GM19240 (cell line): ENCODE results near the gene RCHY1.
"Not testable (repeated sequence)": the region's sequence is repeated elsewhere in the genome, so short reads cannot be mapped to it uniquely, and the experiment has no call there.

Experiments
- DNase-seq: peaks from one replicate; pipeline ENCODE4 v3.0.0; 2011; ENCODE audit warnings: low spot score; ENCODE audit not compliant: insufficient read length

Gene RCHY1

DNA sequence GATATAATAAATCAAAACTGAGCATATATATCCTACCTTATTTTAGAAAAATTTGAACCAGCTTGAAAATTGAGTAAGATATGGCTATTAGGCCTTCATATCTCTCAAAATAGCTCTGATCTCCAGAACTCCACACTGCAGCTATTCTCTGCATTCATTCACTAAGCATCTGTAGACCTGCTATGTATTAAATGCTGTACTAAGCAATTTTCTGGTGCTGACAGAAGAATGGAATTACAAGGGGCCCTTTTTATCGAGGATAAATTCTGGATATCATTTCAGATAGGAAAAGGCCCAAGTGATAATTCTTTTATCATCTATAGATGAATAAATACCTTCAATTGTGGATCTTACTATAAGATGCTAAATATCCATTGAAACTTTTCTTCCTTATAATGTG lies 1.9 kb upstream of the RCHY1 start:
- DNase-seq: no peak

DNA sequence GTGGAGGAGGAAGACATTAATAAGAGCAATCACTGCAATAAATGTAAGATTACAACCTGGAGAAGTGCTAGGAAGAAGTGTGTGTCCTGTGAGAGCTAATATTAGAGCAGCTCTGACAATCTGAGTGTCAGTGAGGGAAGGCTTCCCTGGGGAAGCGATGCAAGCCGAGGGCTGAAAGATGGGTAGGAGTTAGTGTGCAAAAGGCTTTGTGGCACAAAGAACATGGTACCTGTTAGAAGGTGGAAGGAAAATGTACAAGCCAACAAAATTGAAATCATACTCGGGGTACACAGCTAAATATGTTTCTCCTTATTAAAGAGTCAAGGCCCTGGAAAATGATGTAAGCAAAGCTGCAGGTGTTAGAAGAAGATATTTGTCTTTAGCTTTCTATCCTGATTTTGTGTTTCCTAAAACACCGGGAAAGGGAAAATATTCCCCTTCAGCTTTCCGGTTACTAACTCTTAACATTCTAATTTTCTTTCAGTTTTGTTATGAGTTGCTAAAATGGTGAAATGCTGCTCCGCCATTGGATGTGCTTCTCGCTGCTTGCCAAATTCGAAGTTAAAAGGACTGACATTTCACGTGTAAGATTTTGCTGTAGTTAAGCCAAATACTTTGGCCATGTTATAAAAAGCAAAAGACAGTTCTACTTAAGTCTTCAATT lies 878 bp upstream of the RCHY1 start:
- no peak for DNase-seq

DNA sequence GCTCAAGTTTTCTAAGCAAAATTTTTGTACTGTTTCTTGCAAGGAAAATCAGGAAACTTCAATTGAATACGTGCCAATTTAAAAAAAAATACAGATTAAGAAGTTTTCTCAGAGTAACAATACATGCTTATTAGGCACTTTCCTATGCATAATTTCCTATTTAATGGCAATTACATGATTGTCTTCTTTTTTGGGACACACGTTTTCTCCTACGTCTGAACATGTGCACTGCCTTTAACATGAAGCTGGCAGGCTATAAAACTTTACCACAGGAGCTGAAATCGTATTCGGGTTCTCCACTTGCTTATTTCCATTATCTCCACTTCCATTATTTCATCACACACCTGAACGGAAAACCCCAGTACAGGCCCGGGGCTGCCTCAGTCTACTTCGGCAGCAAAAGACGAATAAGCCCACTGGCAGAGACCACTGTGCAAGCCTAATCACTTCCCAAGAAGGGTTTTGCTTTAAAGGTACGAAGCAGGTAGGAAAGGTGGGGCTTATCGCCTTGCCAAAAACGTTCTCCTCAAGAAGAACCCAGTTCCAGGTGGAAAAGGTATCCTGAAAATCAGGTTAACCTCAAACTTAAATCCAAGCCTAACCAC lies 575 bp downstream of the RCHY1 start:
- no peak for DNase-seq

DNA sequence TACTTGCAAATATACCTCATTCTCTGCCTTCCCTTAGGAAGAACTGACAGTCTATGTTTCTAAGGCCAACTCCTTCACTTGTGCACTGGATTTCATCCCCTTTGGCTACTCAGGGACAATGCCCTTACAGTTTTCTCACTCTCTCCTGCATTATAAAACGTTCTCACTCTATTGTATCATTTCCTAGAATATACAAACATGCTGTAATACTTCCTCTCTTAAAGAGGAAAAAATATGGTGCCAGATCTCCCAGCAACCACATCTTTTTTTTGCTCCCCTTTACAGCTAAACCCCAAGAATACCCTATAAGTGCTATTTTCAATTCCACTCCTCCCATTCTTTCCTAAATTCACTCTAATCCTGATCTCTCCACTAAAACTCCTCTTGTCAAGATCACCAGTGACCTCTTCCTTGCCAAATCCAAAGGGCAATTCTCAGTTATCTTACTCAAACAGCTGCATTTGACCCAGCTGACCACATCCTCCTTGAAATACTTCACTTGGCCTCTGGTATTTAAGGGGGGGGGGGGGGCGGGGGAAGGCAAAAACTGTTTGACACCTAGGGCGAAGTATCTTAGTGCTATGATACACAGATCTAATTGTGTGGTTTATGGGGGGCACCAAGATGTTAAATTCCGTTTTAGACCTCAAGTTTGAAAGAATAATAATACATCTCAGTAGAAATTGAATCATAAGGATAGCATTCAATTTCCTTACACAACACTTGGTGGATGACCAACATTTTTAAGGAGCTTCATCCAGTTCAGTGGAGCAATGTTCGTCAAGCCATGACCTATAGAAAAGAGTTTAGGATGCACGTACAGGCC lies 1.6 kb downstream of the RCHY1 start:
- no peak for DNase-seq

DNA sequence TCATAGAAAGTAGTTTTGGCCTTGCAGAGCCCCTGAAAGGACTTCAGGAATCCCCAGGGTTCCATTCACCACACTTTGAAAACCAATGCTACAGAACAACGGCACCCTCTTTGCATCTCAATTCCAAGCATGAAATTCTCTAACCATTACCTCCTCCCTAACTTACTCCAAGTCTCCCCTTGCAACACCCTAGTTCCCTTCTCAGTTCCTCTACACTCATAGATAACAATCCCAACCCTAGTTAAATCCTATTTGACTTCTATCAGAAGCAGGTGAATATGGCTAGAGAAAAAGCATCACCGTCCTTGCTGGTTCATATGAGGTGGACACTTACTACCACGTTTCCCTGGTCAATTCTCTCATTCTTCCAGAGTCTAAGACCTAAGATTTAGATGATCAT lies 2.4 kb downstream of the RCHY1 start:
- DNase-seq: no peak

DNA sequence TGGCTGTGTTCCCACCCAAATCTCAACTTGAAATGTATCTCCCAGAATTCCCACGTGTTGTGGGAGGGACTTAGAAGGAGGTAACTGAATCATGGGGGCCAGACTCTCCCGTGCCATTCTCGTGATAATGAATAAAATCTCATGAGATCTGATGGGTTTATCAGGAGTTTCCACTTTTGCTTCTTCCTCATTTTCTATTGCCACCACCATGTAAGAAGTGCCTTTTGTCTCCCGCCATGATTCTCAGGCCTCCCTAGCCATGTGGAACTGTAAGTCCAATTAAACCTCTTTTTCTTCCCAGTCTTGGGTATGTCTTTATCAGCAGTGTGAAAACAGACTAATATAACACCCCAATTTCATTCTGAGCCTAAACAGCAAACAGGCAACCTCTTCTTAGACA lies 4.6 kb downstream of the RCHY1 start:
- not testable (repeated sequence) for DNase-seq

DNA sequence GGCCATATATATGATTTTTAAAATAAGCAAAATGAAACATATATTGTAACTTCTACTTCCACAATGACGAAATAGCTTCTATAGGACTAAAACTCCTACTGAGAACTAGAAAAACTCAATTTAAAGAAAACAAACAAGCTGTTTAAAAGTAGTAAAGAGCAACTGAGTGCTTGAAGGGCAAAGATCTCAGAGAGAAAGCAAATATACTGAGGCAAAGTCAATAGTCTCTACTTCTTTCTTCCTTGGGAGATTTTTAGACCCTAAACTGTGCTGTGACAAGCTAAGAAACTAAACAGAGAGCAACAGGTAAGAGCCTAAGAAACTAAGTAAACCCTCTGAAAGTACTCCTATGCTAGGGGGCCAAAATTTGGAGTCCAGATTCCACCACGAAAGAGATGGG lies 8.6 kb downstream of the RCHY1 start:
- DNase-seq: no peak

DNA sequence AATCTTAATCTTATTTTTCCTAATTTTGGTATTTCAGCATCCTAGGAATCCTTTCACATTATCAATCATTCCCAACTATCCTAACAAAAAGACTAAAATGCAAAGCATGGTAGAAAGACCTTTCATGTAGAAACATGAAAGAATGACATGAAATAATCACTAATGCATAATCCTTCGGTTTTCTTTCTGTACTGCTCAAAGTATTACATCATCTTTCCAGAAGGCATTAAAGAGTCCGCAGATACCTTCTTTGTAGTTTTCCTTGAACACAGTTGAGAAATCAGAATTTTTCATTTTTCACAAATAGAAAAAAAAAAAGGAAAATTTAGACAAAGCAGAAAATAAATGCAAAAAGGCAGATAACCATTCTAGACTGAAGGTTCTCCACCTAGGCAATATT lies 11.5 kb downstream of the RCHY1 start:
- no peak for DNase-seq

DNA sequence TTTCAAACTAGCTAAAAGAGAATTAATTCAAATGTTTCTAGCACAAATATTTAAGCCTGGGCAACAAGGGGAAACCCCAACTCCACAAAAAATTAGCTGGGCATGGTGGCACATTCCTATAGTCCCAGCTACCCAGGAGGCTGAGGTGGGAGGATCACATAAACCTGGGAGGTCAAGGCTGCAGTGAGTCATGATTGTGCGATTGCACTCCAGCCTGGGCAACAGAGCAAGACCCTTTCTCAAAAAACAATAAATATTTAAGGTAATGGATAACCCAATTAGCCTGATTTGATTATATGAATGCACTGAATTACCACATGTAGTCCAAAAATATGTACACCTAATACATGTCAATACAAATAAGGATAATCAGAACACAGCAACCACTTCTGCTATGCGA lies 14.3 kb downstream of the RCHY1 start:
- no peak for DNase-seq

DNA sequence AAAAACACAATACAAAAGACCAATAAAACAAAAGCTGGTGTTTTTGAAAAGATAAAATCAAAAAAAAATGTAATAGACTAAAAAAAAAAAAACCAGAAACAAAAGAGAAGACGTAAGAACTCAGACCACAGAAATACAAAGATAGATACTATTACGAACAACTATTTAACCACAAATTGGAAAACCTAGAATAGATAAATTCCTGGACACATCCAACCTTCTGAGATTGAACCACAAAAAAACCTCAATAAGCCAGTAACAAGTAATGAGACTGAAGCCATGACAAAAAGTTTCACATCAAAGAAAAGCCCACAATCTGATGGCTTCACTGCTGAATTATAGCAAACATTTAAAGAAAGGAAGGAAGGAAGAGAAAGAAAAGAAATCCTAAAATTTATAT lies 16.2 kb downstream of the RCHY1 start:
- DNase-seq: no peak

DNA sequence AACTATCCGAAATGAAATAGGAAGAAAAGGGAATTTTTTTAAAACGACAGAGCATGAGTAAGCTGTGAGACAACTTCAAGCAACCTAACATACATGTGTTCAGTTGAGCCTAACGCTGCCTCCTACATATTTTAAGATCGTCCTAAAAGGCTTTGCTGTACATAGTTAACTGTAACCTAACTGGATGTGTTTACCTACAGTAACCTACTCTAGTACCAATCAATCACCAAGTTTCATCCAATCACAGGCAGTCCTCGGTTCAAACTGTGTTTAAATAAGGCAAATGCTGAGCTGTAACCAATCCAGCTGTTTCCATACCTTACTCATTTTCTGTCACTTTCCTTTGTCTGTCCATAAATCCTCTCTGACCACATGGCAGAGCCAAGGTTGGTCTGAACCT lies 17.1 kb downstream of the RCHY1 start:
- no peak for DNase-seq

DNA sequence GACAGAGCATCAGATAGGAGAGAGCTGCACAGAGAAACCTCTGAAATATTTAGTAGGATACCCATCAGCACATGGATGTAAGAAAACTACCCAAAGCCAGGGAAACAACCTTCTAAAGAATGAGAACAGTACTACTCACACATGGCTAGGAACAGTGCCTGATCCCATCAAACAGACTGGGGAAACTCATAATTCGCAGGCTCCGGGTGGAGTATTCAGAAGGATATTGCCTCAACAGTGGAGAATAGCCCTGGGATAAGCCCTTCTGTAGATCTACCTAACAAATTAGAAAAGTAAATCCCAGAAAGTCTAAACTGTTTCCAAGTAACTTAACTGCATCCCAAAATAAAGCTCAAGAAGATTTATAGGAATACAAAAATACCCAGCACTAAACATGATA lies 17.8 kb downstream of the RCHY1 start:
- no peak for DNase-seq

DNA sequence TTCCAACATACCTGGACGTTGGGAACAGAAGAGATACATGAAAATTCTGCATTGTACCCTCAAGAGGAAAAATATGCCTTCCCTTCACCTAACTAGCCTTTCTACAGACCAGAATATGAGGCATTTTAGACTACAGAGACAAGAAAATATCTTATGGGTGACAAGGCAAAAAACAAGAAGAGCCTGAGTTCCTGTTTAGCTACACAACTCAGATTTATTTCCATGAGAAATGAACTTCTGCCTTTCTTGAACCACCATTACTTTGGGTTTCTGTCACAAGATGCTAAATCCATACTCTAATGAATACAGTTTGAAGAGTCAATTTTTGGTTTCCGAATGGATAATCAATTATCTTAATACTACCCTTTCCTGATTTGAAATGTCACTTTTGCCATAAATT lies 18.7 kb downstream of the RCHY1 start:
- DNase-seq: no peak

DNA sequence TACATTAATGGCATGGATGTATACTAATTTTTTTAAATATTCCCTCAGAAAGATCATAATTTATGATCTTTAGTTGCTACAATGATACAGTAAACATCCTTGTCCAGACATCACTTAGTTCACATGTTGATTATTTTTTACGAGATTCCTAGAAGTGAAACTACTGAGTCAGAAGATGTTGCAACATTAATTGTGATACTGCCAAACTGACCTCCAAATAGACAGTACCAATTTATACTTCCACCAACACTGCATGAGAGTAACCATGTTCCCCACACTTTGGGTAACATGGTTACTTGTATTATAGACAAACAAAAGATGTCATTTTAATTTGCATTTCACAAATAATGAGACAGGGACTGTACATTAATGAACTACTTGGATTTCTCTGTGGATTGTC lies 19.6 kb downstream of the RCHY1 start:
- no peak for DNase-seq

DNA sequence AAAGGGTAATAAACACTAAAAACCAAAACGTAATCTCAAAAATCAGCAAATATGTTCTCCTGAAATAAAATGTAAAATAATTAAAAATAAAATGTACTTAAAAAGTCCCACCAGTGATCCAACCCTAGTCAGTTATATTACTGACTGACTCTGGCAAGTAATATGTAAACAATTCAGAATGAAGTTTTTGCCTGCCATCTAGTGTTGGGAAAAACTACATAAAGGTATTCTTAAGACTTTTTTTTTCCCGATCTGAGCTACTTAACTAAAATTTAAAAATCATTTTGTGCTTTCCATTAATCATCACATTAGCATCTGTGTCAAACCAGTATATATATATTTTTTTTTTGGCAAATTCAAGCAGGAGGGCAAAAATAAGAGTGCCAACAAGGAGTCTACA lies 24.0 kb downstream of the RCHY1 start:
- no peak for DNase-seq

DNA sequence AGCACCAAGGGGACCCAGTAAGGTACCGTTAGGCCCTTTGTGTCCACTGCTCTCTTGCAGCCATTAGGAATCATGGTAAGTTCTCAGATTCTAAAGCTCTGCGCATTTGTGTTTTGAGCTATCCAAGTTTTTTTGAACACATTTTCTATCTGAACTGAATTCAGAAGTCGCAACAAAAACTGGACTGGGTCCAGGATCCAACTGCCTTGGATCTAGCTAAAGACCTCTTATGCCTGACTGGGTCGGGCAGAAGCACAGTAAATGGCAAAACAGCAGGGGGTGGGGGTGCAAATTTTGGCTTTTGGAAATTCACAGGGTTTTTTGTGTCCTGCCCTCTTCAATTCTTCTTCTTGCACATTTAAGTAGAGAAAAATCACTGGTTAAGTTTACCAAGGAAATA lies 30.0 kb downstream of the RCHY1 start:
- no peak for DNase-seq

DNA sequence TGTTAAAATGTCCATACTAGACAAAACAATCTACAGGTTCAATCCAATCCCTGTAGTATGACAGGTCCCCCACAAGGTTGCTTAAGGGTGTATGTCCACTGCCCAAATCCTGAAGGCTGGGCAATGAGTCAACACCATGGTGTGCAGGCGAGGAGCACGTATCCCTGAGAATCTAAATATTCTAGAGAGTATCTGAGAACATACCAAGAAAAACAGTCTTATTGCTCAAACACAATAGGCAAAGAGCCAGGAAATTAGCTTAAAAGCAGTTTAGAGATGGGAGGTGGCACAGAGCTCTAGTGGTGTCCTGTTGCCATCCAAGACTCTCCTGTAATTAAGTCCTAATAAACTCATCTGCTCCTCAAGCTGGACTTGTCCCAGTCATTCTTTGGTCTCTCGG lies 37.0 kb downstream of the RCHY1 start:
- no peak for DNase-seq

DNA sequence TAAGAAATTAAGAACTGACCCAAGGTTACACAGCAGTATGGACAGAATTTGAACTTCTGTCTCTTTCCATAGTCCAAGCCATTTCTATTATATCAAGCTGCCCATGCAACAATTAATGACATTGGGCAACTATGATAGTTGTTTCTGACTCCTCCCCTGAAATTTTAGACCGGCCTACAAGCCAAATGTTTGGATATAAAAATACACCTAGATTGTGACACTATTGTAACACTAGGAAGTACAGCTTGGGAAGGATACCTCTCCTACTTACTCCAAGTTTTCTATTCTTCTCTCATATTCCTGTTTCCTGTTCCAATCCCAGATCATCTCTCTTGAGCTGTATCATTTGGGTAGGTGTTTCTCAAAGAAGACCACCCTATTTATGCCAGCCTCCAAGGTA lies 43.5 kb downstream of the RCHY1 start:
- no peak for DNase-seq

DNA sequence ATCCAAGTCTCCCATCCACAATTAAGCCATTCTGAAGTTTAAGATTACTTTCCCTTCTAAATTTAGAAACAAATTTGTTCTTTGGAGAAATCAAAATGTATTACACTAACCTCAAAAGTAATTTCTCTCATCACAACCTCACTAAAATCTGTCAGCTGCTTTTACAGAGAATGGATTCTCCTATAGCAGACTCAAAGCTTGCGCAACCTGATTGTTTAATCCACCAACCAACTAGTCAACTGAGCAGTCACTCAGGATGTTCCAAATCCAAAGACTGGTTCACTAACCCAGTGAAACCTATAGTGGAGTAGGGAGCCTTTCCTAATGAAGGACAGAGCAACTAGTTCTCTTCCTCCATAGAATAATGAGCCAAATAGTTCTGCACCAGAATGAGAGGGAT lies 44.3 kb downstream of the RCHY1 start:
- DNase-seq: no peak

DNA sequence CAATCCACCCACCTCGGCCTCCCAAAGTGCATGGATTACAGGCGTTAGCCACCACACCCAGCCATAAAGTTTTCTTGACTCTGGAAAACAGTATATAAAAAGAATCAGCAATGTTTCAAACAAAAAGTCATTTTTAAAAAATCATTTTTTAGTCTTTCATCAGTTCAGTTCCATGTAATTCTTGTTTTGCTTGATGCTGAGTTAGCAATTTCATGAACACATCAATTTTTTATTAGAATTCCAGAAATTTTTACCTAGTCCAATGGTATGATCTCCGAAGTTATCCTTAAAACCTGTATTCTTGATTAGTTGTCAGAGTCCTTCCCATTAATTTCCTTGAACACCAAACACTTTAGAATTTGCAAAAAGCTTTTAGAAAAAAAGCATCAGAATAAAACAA lies 56.8 kb downstream of the RCHY1 start:
- DNase-seq: no peak

DNA sequence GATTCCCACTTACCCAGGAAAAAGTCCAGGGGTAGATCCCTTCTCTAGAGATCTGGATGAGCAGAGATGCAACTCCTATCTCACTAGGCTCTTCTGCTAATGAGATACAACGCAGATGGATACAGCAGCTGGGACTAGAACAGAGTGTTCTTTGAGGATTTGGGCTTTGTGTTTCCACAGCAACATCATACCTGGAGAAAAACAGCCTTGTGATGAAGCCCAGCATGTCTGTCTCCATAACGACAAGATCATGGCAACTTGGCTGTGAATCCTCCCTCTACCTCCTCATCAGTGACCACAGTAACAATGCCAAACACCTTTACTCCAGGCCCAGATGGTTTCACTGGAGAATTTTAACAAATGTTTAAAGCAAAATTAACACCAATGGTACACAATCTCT lies 80.1 kb downstream of the RCHY1 start:
- no peak for DNase-seq

DNA sequence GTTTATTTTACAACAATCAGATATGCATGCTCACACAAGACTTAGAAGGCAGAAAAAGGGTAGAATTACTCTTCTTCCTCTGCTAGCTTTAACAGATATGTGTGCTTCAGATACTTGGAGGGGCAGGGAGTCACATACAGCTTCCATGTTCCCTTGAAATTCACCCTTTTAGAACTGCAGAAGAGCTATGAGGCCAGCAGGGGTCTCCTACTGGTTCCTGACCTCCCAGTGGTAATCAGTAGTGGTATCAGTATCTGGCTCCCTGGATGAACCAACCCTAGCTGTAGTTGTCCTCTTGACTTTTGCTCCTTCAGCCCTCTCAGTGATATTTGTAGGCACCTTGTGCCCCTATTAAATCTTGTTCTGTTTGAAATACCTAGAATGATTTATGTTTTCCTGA lies 81.5 kb downstream of the RCHY1 start:
- DNase-seq: no peak

DNA sequence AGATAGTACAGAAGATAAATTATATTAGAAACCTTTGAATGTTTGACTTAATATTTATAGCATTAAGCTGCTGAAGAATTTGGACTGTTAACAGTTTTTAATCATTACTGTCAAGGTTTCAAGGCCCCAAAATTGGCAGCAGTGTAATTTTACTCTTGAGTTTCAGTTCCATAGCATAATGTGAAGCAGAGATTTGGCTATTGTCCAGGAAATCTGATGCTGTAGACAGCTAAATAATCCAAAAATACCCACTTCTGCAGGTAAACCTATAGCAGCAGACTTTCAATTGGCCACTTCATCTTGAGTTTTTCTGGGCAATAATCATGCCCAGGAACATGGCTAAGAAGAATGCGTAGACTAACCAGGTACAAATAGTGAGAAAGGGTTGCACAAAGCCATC lies 85.0 kb downstream of the RCHY1 start:
- DNase-seq: no peak
